ENCODE measurements around the gene UNC5C. TPM values are rescaled to one million over a fixed set of nuclear protein-coding genes. Genes with fewer than 3 reads are reported as not detected.

The UNC5C gene
- total RNA-seq, 1 donor from 2014 or later: 12.0 TPM

GRCh38 chr4:95516528-95517017, 32.2 kb downstream of the UNC5C start:
- intact Hi-C loops (cut with DNase I): no loop called here
- no peak overlapping the region for H3K27ac ChIP-seq
- no peaks in the 10 kb centered on the region for H3K36me3 ChIP-seq
- H3K9me3 ChIP-seq: no peaks in the 10 kb centered on the region
- no peak overlapping the region for H3K4me3 ChIP-seq
- DNase-seq (ENCODE audit: extremely low spot score in 2 of 2): no peak
- no peaks in the 10 kb centered on the region for H3K4me1 ChIP-seq
- H3K27me3 ChIP-seq: no peaks in the 10 kb centered on the region
- TF ChIP-seq, protein P1, sequence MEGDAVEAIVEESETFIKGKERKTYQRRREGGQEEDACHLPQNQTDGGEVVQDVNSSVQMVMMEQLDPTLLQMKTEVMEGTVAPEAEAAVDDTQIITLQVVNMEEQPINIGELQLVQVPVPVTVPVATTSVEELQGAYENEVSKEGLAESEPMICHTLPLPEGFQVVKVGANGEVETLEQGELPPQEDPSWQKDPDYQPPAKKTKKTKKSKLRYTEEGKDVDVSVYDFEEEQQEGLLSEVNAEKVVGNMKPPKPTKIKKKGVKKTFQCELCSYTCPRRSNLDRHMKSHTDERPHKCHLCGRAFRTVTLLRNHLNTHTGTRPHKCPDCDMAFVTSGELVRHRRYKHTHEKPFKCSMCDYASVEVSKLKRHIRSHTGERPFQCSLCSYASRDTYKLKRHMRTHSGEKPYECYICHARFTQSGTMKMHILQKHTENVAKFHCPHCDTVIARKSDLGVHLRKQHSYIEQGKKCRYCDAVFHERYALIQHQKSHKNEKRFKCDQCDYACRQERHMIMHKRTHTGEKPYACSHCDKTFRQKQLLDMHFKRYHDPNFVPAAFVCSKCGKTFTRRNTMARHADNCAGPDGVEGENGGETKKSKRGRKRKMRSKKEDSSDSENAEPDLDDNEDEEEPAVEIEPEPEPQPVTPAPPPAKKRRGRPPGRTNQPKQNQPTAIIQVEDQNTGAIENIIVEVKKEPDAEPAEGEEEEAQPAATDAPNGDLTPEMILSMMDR (IDR thresholded peaks at IDR 0.05): no peak
- no peak for TF ChIP-seq POLR2A (IDR thresholded peaks at IDR 0.05)
- no peak for TF ChIP-seq POLR2AphosphoS5 (IDR thresholded peaks at IDR 0.05; ENCODE audit: insufficient read depth in 1 of 2, low read depth in 1 of 2)

GRCh38 chr4:95515589-95515988, 33.2 kb downstream of the UNC5C start:
- H3K4me3 ChIP-seq: no peak overlapping the region
- TF ChIP-seq, protein P1 (IDR thresholded peaks at IDR 0.05): no peak
- TF ChIP-seq POLR2AphosphoS5 (IDR thresholded peaks at IDR 0.05; ENCODE audit: insufficient read depth in 1 of 2, low read depth in 1 of 2): no peak
- TF ChIP-seq POLR2A (IDR thresholded peaks at IDR 0.05): no peak
- no peaks in the 10 kb centered on the region for H3K4me1 ChIP-seq
- no peaks in the 10 kb centered on the region for H3K36me3 ChIP-seq
- no peak for DNase-seq (ENCODE audit: extremely low spot score in 2 of 2)
- no peaks in the 10 kb centered on the region for H3K9me3 ChIP-seq
- intact Hi-C loops (cut with DNase I): no loop called here
- H3K27me3 ChIP-seq: no peaks in the 10 kb centered on the region
- H3K27ac ChIP-seq: no peak overlapping the region

GRCh38 chr4:95513022-95513421, 35.8 kb downstream of the UNC5C start:
- no peak for DNase-seq (ENCODE audit: extremely low spot score in 2 of 2)
- no peak overlapping the region for H3K4me3 ChIP-seq
- intact Hi-C loops (cut with DNase I): no loop called here
- TF ChIP-seq POLR2AphosphoS5 (IDR thresholded peaks at IDR 0.05; ENCODE audit: insufficient read depth in 1 of 2, low read depth in 1 of 2) (no peak), POLR2A (IDR thresholded peaks at IDR 0.05) (no peak)
- TF ChIP-seq, protein P1 (IDR thresholded peaks at IDR 0.05): no peak
- H3K27ac ChIP-seq: no peak overlapping the region
- H3K4me1 ChIP-seq: no peaks in the 10 kb centered on the region
- no peaks in the 10 kb centered on the region for H3K27me3 ChIP-seq
- H3K9me3 ChIP-seq: no peaks in the 10 kb centered on the region
- no peaks in the 10 kb centered on the region for H3K36me3 ChIP-seq

DNA sequence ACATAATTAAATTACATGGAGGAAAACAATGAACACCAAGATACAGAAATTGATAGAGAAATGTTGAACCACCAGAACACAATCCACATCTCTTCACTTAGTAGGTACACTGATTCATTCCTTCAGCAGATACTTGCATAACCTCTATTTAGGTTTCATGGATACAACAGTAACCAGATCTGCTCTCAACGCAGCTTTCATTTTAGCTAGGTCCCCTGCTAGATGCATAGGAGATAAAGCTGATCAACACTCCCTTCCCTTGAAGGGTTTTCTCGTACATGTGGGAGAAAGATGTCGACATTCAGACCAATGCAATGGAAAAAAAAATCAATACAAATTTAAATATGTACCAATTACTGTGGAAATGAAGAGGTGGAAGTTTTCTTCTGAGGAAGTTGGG, 37.3 kb downstream of the UNC5C start:
- H3K4me3 ChIP-seq: no peak overlapping the region
- no peaks in the 10 kb centered on the region for H3K27me3 ChIP-seq
- no peak for DNase-seq (ENCODE audit: extremely low spot score in 2 of 2)
- TF ChIP-seq, protein P1 (IDR thresholded peaks at IDR 0.05): no peak
- TF ChIP-seq POLR2AphosphoS5 (IDR thresholded peaks at IDR 0.05; ENCODE audit: insufficient read depth in 1 of 2, low read depth in 1 of 2) (no peak), POLR2A (IDR thresholded peaks at IDR 0.05) (no peak)
- no peaks in the 10 kb centered on the region for H3K36me3 ChIP-seq
- H3K9me3 ChIP-seq: no peaks in the 10 kb centered on the region
- intact Hi-C loops (cut with DNase I): no loop called here
- no peaks in the 10 kb centered on the region for H3K4me1 ChIP-seq
- H3K27ac ChIP-seq: no peak overlapping the region

DNA sequence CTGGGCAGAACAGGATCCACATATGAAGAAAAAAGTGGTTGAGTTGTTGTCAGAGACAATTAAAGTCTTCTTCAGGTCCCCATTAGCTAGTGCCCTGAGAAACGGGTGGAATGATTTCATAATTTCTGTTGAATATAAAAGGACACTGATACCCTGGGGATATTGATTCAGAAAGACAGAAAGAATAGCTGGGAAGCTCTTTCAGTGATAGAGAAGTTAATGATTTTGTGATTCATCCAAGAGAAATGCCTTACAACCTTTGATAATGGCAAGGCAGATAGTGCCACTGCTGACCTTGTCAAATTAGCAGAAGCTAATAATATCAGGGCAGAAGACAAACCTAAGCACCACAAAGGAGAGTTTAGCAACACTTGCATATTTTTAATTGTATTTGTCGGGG, 37.9 kb downstream of the UNC5C start:
- Histone ChIP-seq H3K36me3 (no peaks in the 10 kb centered on the region), H3K4me3 (no peak overlapping the region), H3K27ac (no peak overlapping the region), H3K27me3 (no peaks in the 10 kb centered on the region), H3K9me3 (no peaks in the 10 kb centered on the region), H3K4me1 (no peaks in the 10 kb centered on the region)
- DNase-seq (ENCODE audit: extremely low spot score in 2 of 2): no peak
- TF ChIP-seq, protein P1 (IDR thresholded peaks at IDR 0.05): no peak
- TF ChIP-seq POLR2A (IDR thresholded peaks at IDR 0.05) (no peak), POLR2AphosphoS5 (IDR thresholded peaks at IDR 0.05; ENCODE audit: insufficient read depth in 1 of 2, low read depth in 1 of 2) (no peak)
- intact Hi-C loops (cut with DNase I): no loop called here

Data from vagina (tissue), 2 donors.